G401.6 (cell line): ENCODE results near the gene ECEL1.
"Not testable (repeated sequence)": the region's sequence is repeated elsewhere in the genome, so short reads cannot be mapped to it uniquely, and the experiment has no call there.

ENCODE experiments used
- FAIRE-seq: peaks from 2 replicates; lab custom pipeline; 2012; peaks lifted over from hg19 to GRCh38; lab: Jason Lieb, UNC

Gene ECEL1

DNA sequence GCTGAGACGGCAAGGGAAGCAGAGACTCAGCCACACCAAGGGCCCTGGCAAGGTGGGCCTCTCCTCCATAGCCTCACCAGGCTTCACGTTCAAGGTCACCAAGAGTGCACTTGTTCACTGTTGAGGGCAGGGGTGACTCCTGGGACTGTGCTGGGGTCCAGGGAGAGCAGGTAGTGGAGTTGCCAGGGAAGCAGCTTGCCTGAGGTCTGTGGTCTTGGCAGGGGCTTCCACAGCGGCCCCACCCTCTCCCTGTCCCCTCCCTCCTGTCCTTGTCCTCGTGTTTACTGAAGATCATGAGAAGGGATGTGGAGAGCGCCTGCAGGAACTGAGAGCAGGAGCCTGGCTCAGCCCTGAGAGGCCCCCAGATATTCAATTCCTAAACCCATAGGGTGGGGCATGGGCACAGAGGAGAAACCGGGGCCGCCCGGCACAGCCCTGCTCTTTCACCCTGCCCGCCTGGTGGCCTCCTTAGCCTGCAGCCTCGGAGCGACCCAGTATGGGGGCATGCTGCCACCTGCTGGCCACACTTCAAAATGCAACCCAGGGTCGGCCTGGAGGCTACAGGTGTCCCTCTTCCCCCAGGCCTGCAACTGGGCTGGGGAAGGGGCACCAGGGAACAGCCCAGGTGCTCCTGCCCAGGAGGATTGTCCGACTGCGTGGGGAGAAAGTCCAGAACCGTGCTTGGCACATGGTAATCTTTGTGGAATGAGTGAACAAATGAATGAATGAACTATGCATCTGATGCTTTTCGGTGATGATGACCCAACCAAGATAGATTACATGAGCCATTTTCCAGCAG, 47.2 kb downstream of the ECEL1 start:
- peak; percentile 46 for FAIRE-seq

DNA sequence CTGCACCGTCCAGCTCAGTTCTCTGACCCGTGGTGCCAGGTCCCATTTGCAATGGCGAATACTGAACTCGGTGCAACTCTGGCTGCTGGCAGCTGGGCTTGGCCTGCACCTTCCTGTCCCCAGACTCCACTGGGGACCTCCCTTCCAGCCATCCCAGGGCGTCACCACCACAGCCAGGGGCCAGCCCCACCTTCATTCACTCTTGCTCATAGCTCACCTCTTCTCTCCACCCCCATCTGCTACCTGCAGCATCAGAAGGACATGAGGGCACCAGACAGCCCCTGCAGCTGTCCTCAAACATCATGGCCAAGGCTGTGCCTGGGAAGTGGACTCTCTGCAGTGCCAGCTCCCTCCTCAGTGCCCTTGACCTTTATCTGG, 47.9 kb downstream of the ECEL1 start:
- FAIRE-seq: no peak

DNA sequence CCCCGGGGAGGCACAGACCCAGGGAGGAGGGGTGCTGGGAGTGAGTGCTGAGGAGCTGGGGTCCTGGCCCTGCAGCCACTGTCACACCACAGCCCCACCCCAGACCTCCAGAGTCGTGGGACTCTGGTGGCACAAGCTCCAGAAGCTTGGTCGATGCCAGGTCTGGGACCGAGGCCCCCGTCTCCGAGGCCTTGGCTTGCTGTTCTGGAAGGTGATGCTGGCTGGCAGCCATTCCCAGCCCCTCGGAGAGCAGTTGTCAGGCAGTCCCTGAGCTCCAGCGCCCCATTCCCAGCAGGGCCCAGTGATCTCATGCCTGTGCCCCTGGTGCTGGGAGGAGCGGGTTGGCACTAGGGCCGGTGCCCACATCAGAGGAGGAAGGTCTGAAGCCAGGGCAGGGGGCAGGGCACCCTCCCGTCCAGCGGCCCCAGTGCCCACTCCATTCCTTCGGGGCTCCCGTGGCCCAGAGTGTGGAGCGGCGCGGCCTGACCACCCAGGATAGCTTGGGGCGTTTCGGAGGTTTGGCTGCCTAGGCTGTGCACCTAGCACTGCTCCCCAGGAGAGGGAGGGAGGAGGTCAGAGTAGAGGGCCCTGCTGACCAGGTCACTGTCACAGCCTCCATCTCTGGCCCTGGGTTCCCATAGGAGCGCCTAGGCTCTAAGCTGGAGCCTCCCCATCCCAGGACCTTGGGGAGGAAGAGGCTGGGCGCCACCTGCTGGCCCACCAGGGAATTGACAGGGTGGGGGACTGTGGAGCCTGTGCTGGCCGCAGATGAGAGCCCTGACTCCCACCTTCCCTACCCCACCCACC, 48.5 kb downstream of the ECEL1 start:
- no peak for FAIRE-seq

DNA sequence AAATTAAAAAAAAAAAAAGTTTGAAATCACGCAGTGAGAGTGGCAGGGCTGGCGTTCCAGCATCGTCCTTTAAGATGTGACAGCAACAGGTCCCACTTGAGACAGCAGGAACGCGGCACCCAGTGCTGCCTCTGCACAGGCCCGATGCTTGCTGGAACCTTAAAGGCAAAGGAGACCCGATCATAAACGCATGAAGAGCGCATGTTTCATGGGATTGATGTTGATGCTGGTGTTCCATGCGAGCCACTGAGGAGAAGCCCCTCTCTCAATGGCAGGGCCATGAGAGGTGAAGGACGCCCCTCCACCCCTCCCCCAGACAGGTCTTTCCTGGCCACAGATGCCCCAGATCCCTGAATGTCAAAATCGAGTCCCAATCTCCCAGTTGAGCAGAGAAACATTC, 49.5 kb downstream of the ECEL1 start:
- no peak for FAIRE-seq

DNA sequence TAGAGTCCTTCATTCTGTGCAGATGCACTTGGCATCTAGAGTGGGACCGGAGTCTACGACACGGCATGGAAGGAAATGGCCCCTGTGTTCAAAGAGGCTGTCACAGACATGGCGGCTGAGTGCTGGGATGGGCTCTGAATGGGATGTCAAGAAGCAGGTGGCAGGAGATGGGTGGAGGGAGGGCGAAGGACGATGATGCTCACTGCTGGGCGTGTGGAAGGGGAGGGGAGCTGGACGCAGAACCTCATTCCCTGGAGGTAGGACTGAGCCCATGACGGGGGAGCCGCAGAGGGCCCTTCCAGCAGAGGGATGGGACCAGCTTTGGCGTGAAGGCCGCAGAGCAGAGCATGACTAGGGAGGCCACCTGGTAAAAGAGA, 50.5 kb downstream of the ECEL1 start:
- FAIRE-seq: no peak

DNA sequence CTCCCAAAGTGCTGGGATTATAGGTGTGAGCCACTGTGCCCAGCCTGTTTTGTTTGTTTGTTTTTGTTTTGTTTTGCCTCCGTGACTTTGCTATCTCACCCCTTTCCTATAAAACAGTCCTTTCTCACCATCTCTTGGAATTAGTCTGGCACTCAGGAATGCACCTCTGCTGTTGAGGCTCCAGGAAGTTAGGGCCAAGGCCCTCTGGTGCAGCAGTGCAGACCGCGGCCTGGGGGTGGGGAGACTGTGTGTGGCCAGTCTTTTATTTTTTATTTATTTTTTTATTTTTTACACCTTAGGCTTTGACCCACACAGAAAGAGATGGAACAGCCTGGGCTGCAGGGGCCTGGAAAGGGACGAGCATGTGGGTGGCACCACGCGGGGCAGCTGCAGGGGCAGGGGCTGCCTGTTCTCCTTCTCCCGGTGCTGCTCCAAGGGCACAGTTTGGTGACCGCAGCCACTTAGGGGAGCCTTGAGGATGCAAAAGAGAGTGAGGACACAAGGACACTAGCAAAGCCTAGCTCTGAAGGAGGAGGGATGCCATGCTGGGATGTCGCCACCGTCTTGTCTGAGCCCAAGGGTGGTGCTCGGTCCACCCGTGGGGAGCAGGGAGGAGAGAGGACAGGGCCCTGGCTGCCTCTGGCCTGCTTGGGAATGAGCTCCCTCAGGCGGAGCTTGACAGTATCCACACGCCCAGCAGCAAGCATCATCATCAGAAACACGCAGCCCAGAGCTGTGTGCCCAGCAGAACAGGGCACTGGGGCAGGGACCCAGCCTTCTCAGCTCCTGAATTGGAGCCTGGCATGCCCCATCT, 51.0 kb downstream of the ECEL1 start:
- FAIRE-seq: no peak

DNA sequence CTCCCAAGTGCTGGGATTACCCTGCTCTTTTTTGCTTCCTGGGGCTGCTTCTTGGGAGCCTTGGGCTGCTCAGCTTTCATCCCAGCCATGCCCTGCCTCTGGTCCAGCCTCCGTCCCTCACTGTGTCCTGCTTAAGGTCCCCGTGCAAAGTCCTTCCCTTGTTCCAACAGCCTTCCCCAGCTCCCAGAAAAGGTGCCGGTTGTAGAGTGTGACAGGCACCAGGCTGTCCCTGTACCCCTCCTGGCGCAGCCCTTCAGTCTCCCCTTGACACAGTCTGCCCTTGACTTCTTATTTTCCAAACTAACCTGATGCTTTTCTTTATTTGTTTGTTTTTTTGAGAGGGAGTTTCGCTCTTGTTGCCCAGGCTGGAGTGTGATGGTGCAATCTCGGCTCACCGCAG, 51.8 kb downstream of the ECEL1 start:
- no peak for FAIRE-seq

DNA sequence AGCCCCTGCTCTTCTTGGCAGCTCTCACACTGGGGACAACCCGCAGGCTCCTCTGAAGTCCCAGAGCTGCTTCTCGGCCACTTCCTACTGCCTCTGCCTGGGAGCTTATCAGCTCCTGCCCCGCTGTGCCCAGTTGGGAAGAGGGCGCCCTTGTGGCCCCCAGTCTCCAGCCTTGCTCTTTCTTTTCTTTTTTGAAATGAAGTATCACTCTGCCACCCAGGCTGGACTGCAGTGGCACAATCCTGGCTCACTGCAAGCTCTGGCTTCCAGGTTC, 52.3 kb downstream of the ECEL1 start:
- FAIRE-seq: no peak

DNA sequence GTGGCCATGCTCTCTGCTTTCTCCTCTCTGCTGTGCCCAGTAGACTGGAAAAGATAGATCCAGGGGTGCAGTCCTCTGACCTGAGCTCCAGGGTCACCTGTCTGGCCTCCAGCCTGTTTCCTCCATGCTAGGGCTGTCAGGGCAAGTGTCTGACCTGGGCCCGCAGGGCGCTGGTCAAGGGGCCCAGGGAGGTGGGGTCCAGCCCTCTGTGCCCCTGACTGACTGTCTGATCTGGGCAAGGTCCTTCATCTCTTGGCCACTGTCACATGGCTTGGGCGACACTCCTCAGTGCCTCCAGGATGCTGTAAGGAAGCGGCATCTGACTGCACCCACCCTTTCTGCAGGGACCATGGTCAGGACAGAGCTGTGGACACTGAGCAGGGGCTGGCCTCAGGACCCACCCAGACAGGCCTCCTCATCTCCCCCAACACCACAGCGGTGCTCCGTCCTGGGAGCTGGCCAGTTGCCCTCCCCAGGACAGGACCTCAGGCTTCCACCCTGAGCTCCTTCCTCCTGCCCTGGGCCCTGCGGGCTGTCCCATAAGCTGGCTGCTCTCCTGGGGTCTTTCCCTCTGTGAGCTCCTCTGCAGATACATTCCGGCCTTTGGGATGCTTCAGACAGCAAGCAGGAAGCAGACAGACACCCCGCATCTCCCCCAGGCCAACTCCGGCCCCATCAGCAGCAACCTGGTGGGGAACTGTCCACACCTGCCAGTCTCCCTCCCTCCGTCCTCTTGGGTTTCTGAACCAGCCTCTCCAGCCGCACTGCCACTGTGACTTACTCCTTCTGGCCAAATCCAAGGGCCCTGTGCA, 52.9 kb downstream of the ECEL1 start:
- no peak for FAIRE-seq

DNA sequence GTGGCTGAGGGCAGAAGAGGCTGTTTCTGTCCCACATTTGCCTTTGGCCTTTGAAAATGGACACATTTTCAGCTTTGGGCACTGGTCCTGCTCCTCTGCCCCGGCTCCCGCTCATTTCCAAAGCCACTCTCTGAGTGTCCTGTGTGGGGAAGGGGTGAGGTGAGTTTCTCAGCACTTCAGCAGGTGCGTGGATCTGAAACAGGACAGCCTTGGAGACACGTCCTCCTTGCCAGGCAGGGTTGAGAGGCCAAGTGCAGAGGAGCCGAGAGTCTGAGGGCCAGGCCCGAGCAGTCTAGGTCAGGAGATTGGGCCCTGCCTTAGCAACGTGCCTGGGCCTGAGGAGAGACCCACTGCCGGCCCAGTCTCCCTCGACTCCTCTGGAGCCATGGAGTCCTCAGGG, 53.5 kb downstream of the ECEL1 start:
- no peak for FAIRE-seq

DNA sequence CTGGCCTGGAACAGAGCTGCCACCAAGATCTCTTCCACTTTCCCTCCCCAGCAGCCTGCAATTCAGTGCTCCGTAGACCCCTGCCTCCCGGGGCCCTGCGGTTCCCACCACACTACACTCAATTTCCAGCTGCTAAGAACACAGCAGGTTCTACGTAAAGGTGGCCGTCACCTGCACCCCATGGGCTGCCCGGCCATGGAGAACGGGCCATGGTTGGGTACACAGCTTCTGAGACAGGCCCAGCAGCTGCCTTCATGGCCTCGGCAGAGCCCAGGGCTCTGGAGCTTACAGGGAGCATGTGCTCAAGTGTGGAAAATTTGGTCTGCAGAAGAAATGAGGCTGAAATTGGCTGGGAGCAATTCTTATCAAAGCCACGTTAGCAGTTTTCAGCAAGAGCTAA, 54.0 kb downstream of the ECEL1 start:
- FAIRE-seq: not testable (repeated sequence)

DNA sequence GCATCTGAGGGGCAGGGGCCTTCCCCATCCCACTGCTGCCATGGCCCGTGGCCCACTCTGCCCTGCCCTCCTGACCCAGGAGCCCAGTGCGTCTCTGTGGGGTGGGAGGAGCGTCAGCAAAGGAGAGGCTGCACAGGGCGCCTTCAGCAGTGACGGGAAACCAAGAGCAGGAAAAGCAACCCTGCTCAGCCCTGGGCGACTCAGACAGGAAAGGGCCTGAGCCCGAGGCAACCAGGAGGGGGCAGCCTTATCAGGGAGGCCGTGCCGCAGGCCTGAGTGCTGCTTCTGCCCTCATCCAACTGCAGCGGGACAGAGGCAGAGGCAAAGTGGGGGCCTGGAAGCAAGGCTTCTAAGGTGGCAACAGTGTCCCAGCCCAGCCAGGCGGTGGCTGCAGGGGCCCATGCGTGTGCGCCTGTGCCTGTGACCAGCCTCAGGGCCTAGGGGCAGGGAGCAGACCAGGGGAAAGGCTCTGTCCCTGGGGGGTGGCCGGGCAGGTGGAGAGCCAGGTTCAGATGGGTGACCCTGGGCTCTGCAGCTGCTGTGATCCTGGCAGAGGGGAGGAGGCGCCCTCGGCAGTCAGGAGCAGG, 54.9 kb downstream of the ECEL1 start:
- no peak for FAIRE-seq

DNA sequence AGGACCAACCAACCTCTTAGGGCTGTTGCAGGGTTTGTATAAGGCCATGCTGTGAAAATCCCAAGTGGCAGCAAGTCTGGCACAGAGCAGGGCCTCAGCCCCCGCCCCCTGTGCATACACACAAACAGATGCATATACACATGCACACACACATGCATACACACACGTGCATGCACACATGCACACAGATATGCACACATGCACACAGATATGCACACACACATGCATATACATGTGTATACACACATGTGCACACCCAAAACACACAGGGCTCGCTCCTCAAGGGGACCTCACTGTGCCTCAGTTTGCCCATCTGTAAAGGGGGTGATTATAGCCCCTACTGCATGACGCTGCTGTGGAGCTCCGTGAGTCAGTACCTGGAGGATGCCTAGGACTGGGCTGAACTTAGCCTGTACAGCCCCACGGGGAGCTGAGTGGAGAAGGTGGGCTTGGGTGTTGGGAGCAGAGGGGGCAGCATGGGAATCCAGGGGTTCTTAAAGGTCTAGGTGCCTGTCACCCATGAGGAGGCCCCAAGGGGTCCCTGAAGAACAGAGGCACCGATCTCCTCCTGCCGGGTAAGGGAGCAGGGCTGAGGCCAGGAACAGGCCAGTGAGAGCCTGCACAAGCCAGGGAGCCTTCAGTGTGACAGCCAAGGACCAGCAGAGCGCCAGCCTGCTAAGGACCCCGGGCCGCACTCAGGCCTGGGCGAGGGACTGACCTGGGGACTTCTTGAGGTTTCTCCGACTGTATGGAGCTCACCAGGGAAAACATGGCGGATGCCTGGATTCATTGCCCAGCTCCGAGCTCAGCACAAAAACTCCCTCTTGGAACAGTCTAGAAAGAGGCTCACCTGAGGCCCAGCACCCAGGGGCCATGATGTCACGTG, 55.7 kb downstream of the ECEL1 start:
- FAIRE-seq: no peak
